Neural progenitor cell (in vitro differentiated cells): Measurements from ENCODE around the gene MAD1L1.

Source experiments
- CTCF ChIP-seq: fragments of 200-600 bp; sonication (generic); IDR thresholded peaks from 2 replicates; pipeline ENCODE4 v1.5.1; 2017; ENCODE audit warnings: antibody characterized with exemption, mild to moderate bottlenecking
- EZH2 ChIP-seq: fragments of 200-600 bp; sonication (generic); IDR thresholded peaks from 2 replicates; pipeline ENCODE4 v1.6.1; 2017; ENCODE audit warnings: antibody characterized with exemption, mild to moderate bottlenecking, moderate library complexity
- EZH2phosphoT487 ChIP-seq: fragments of 200-600 bp; sonication (generic); IDR thresholded peaks from 2 replicates; pipeline ENCODE4 v1.6.1; 2017; ENCODE audit warnings: antibody characterized with exemption

DNA sequence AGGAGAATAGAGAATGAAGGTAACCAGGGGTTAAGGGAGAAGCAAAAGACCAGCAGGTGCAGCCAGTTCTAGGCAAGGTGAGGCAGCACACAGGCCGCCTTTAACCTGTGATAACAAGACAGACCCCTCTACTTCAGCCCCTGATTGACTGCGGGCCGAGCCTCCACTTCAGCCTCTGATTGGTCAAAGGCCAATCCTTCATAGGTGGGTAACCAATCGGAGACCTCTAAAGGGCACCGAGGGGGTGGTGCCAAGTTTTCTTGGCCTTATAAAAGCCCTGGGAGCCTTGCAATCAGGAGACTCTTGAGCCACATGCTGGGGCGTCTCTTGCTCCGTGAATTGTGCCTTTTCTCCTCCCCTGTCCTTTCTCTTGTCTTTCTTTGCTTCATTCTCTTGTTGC, 463.9 kb downstream of the MAD1L1 start:
- TF ChIP-seq CTCF (no peak), EZH2 (no peak), EZH2phosphoT487 (no peak)
